Measurements from ENCODE around the gene GAL. TPM values are rescaled to one million over a fixed set of nuclear protein-coding genes. Genes with fewer than 3 reads are reported as not detected.

Gene GAL
- total RNA-seq, 1 experiment from 2014 or later = 65.2 TPM

- Histone ChIP-seq H3K56ac (ENCODE audit: insufficient read length, low read depth, low read length) (no peak overlapping the region), H2BK15ac (ENCODE audit: low read depth, low read length) (no peak overlapping the region), H3K27me3 (ENCODE audit: insufficient read depth, low read length) (no peaks in the 10 kb centered on the region), H3K79me2 (ENCODE audit: insufficient read depth, low read length) (no peaks in the 10 kb centered on the region), H3K23ac (ENCODE audit: insufficient read length, low read depth, low read length) (no peak overlapping the region), H3T11ph (ENCODE audit: low read length) (no peak overlapping the region), H2AK5ac (ENCODE audit: insufficient read length, low read length) (no peak overlapping the region), H3K79me1 (ENCODE audit: insufficient read depth, low read depth, low read length, poor library complexity, severe bottlenecking) (no peaks in the 10 kb centered on the region), H3K27ac (ENCODE audit: insufficient read length, low read depth, low read length) (no peak overlapping the region), H4K5ac (ENCODE audit: insufficient read length, low read depth, low read length) (no peak overlapping the region), H2AFZ (ENCODE audit: low read length) (no peak overlapping the region), H4K91ac (ENCODE audit: insufficient read length, low read depth, low read length) (no peak overlapping the region), H2BK20ac (ENCODE audit: low read depth, low read length, poor library complexity, severe bottlenecking) (no peak overlapping the region), H2BK120ac (ENCODE audit: low read depth, low read length, poor library complexity, severe bottlenecking) (no peak overlapping the region), H3K4ac (ENCODE audit: low read depth, low read length) (no peak overlapping the region), H3K9me3 (ENCODE audit: control insufficient read depth, low read depth, low read length) (no peaks in the 10 kb centered on the region), H4K8ac (replicated peaks; ENCODE audit: insufficient read length, low read depth, low read length) (no peak overlapping the region), H4K20me1 (ENCODE audit: control insufficient read depth, insufficient read depth, insufficient read length) (no peaks in the 10 kb centered on the region), H3K14ac (ENCODE audit: insufficient read depth, low read length) (no peak overlapping the region), H3K4me1 (ENCODE audit: insufficient read depth, low read length) (peaks cover 2% of the 10 kb centered on the region; the same call in 1 of the 2 replicates), H2BK12ac (ENCODE audit: insufficient read length, low read depth, low read length) (no peak overlapping the region), H2BK5ac (ENCODE audit: insufficient read length, low read length) (no peak overlapping the region), H3K9ac (ENCODE audit: extremely low read depth, insufficient read length, low read length) (no peak overlapping the region), H3K23me2 (ENCODE audit: insufficient read length, low read depth, low read length, poor library complexity, severe bottlenecking) (no peaks in the 10 kb centered on the region), H3K4me2 (ENCODE audit: insufficient read depth, insufficient read length, low read length) (no peak overlapping the region), H3K18ac (ENCODE audit: insufficient read length, low read depth, low read length) (no peak overlapping the region)
- peaks cover under 1% of the 10 kb centered on the region for H3K27me3 Mint-ChIP-seq (ENCODE audit: low read depth)
- no peak for TF ChIP-seq CTCF (conservative IDR thresholded peaks at IDR 0.05)
- peaks cover under 1 to 4% of the 10 kb centered on the region in 2 experiments; a peak in 1 of 5 replicates for H3K9me3 Mint-ChIP-seq
- peaks cover 49 to 60% of the 10 kb centered on the region in 2 experiments for H3K4me1 Mint-ChIP-seq
- no peak overlapping the region for H3K4me3 Mint-ChIP-seq
- H3K36me3 Mint-ChIP-seq (ENCODE audit: insufficient read depth in 1 of 3, low read depth in 3 of 3) = peaks cover 3 to 44% (median 29%) of the 10 kb centered on the region in 3 experiments; a peak in 6 of 7 replicates
- WGBS (ENCODE audit: extremely low coverage, insufficient read length, low lambda C conversion rate) = no CpG with 5 or more reads among the region's 9 CpGs
- peak; percentile 34 for DNase-seq
- no peak overlapping the region; a peak in 2 of 7 replicates for H3K27ac Mint-ChIP-seq
Measured at GRCh38 chr11:68691402-68691784, 7.0 kb downstream of the GAL start.
